GM13977 (cell line): ENCODE measurements around the gene UVSSA.
"Not testable (repeated sequence)": the region's sequence is repeated elsewhere in the genome, so short reads cannot be mapped to it uniquely, and the experiment has no call there.

Experiments used
- DNase-seq: peaks from one replicate; pipeline ENCODE4 v3.0.0; 2012; ENCODE audit warnings: low spot score
- in situ Hi-C: fragments of 300-500 bp; cut with MboI; formaldehyde crosslinking; loops from one replicate; pipeline ENCODE4 v1.12.0; 2022; ENCODE audit warnings: low sequenced_read_pairs, low pct_unique_long_range_greater_than_20kb, mixed read lengths, inconsistent platforms; ENCODE audit not compliant: unreplicated experiment
- TF ChIP-seq, protein P1 (sequence below): IDR thresholded peaks from 2 replicates; pipeline ENCODE4 v1.5.1; 2012; ENCODE audit warnings: mild to moderate bottlenecking, control low read depth; ENCODE audit not compliant: insufficient read depth; ENCODE audit errors: extremely low read depth, missing control alignments

UVSSA gene

DNA sequence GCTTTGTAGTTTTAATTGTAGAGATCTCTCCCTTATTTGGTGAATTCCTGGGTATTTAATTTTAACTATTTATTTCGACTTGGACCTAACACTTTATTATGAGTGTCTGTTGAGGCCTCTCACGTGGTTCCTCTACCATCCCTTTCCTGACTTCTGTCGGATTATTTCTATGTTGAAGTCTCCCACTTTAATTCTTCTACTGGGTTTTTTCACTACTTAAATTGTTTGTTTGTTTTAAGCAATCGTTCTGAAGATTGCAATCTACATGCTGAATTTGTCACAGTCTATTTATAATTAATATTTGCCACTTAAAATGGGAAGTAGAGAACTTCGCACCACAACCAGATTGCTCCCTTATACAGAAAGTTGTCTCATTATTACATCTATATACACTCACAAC is 80.0 kb downstream of the UVSSA start:
- no peak for DNase-seq
- TF ChIP-seq, protein P1, sequence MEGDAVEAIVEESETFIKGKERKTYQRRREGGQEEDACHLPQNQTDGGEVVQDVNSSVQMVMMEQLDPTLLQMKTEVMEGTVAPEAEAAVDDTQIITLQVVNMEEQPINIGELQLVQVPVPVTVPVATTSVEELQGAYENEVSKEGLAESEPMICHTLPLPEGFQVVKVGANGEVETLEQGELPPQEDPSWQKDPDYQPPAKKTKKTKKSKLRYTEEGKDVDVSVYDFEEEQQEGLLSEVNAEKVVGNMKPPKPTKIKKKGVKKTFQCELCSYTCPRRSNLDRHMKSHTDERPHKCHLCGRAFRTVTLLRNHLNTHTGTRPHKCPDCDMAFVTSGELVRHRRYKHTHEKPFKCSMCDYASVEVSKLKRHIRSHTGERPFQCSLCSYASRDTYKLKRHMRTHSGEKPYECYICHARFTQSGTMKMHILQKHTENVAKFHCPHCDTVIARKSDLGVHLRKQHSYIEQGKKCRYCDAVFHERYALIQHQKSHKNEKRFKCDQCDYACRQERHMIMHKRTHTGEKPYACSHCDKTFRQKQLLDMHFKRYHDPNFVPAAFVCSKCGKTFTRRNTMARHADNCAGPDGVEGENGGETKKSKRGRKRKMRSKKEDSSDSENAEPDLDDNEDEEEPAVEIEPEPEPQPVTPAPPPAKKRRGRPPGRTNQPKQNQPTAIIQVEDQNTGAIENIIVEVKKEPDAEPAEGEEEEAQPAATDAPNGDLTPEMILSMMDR, result no peak
- in situ Hi-C loops, result no loop called here

DNA sequence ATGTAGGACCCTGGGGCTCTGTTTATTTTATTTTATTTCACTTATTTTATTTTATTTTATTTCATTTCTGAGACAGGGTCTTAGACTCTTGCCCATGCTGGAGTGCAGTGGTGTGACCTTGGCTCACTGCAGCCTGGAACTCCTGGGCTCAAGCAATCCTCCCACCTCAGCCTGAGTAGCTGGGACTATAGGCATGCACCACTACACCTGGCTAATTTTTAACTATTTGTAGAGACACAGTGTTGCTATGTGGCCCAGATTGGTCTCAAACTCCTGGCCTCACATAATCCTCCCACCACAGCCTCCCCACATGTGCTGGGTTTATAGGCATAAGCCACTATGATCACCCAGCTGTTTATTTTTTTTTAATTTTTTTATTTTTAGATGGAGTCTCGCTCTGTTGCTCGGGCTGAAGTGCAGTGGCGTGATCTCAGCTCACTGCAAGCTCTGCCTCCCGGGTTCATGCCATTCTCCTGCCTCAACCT is 96.7 kb downstream of the UVSSA start:
- in situ Hi-C loops, DNase-seq: not testable (repeated sequence)
